Liver (tissue), 9 donors: ENCODE results near the gene ATP4A. TPM values are rescaled to one million over a fixed set of nuclear protein-coding genes. Genes with fewer than 3 reads are reported as not detected.

Source experiments
- DNase-seq: peaks from one replicate; pipeline ENCODE4 v3.0.0-alpha.2; 2017; ENCODE audit warnings: low spot score
- H3K27ac ChIP-seq, 2 donors: one replicate each; pipeline ENCODE4 v1.7.0; 2013; ENCODE audit warnings: inconsistent platforms in 2 of 2, low read length in 2 of 2, control low read depth in 1 of 2, low read depth in 1 of 2, mild to moderate bottlenecking in 1 of 2
- H3K27me3 ChIP-seq, 4 donors: one replicate each; pipeline versions ENCODE4 v1.6.1 to v1.7.0; 2013; ENCODE audit warnings: low read length in 3 of 4, inconsistent platforms in 1 of 4, mild to moderate bottlenecking in 1 of 4, moderate library complexity in 1 of 4; ENCODE audit not compliant: control insufficient read depth in 4 of 4, insufficient read depth in 4 of 4
- H3K36me3 ChIP-seq, 4 donors: one replicate each; pipeline versions ENCODE4 v1.6.1 to v1.7.0; 2013; ENCODE audit warnings: low read length in 3 of 4, mild to moderate bottlenecking in 3 of 4, low read depth in 1 of 4, moderate library complexity in 1 of 4; ENCODE audit not compliant: control insufficient read depth in 4 of 4, insufficient read depth in 3 of 4
- H3K4me1 ChIP-seq, 4 donors: one replicate each; pipeline versions ENCODE4 v1.6.1 to v1.7.0; 2013; ENCODE audit warnings: low read length in 3 of 4, mild to moderate bottlenecking in 3 of 4, moderate library complexity in 1 of 4; ENCODE audit not compliant: control insufficient read depth in 4 of 4, insufficient read depth in 4 of 4
- H3K4me3 ChIP-seq, 3 donors: one replicate each; pipeline versions ENCODE4 v1.6.1 to v1.7.0; 2013; ENCODE audit warnings: low read length in 3 of 3, control low read depth in 1 of 3, low read depth in 1 of 3, mild to moderate bottlenecking in 1 of 3
- H3K9ac ChIP-seq, 2 donors: one replicate each; pipeline ENCODE4 v1.7.0; 2013; ENCODE audit warnings: low read length in 2 of 2, mild to moderate bottlenecking in 2 of 2, moderate library complexity in 2 of 2, control low read depth in 1 of 2, low read depth in 1 of 2
- H3K9me3 ChIP-seq, 4 donors: one replicate each; pipeline versions ENCODE4 v1.6.1 to v1.7.0; 2013; ENCODE audit warnings: low read length in 3 of 4; ENCODE audit not compliant: control insufficient read depth in 4 of 4
- ATF3 ChIP-seq: IDR thresholded peaks from 2 replicates; pipeline ENCODE4 v1.6.1; 2016; ENCODE audit warnings: antibody characterized with exemption
- CTCF ChIP-seq: fragments of 150-350 bp; IDR thresholded peaks from 2 replicates; pipeline ENCODE4 v1.5.1; 2017; ENCODE audit warnings: improper control_type of control experiment, low read depth, low read length; ENCODE audit not compliant: missing input control
- EGR1 ChIP-seq, 2 donors: IDR thresholded peaks; 2 replicates each; pipeline ENCODE4 v1.6.1; 2016 to 2018; ENCODE audit warnings: antibody characterized with exemption in 2 of 2, low read depth in 2 of 2
- FOXA1 ChIP-seq: IDR thresholded peaks from 2 replicates; pipeline ENCODE4 v1.6.1; 2016; ENCODE audit warnings: antibody characterized with exemption
- FOXA2 ChIP-seq: IDR thresholded peaks from 2 replicates; pipeline ENCODE4 v1.6.1; 2016; ENCODE audit warnings: antibody characterized with exemption
- GABPA ChIP-seq, 2 donors: IDR thresholded peaks in 1 of 2; conservative IDR thresholded peaks in 1 of 2; 2 replicates each; pipeline ENCODE4 v1.6.1; 2016; ENCODE audit warnings: antibody characterized with exemption in 2 of 2, mild to moderate bottlenecking in 1 of 2, moderate library complexity in 1 of 2
- HNF4G ChIP-seq: IDR thresholded peaks from 2 replicates; pipeline ENCODE4 v1.6.1; 2016; ENCODE audit warnings: antibody characterized with exemption
- JUND ChIP-seq, 2 donors: IDR thresholded peaks; 2 replicates each; pipeline ENCODE4 v1.6.1; 2016; ENCODE audit warnings: antibody characterized with exemption in 2 of 2
- NR2F2 ChIP-seq: IDR thresholded peaks from 2 replicates; pipeline ENCODE4 v1.6.1; 2016; ENCODE audit warnings: antibody characterized with exemption
- REST ChIP-seq: IDR thresholded peaks from 2 replicates; pipeline ENCODE4 v1.6.1; 2016; ENCODE audit warnings: antibody characterized with exemption, mild to moderate bottlenecking
- RXRA ChIP-seq, 2 donors: IDR thresholded peaks; 2 replicates each; pipeline ENCODE4 v1.6.1; 2017 to 2018; ENCODE audit warnings: antibody characterized with exemption in 2 of 2, mild to moderate bottlenecking in 1 of 2
- SP1 ChIP-seq: IDR thresholded peaks from 2 replicates; pipeline ENCODE4 v1.6.1; 2018; ENCODE audit warnings: antibody characterized with exemption, mild to moderate bottlenecking
- TAF1 ChIP-seq: conservative IDR thresholded peaks from 2 replicates; pipeline ENCODE4 v1.6.1; 2016; ENCODE audit warnings: antibody characterized with exemption, mild to moderate bottlenecking
- WGBS: extraction: QIAGEN DNeasy Blood & Tissue Kit; methylation state at CpG from one replicate; pipeline ENCODE4 v1.1.7; 2013; 5-methylcytosine and 5-hydroxymethylcytosine counted together
- polyA plus RNA-seq, 2 donors: library from polyadenylated mRNA; stranded (reverse) in 1 of 2; unstranded in 1 of 2; fragments of 200-250 nt in 1 of 2; fragments of >200 nt in 1 of 2; fragmentation: Nextera tagmentation in 1 of 2; extraction: Ambion mirVana in 1 of 2; gene quantifications; one replicate each; pipeline versions ENCODE4 v1.2.1 to v1.2.3, GENCODE V29; 2013 to 2015
- total RNA-seq, 2 donors: library from RNA; depleted of rRNA; stranded (reverse); fragments of >200 nt; gene quantifications; one replicate each; pipeline ENCODE4 v1.2.3, GENCODE V29; 2014
- TF ChIP-seq, protein P1 (sequence below): IDR thresholded peaks from 2 replicates; pipeline ENCODE4 v1.6.1; 2016; ENCODE audit warnings: antibody characterized with exemption
- donor health status: healthy.
- donor health status: healthy.
- donor health status: healthy.
- donor health status: healthy.
- donor health status: healthy.

The ATP4A gene
- total and polyA plus RNA-seq, 4 donors: not detected

DNA sequence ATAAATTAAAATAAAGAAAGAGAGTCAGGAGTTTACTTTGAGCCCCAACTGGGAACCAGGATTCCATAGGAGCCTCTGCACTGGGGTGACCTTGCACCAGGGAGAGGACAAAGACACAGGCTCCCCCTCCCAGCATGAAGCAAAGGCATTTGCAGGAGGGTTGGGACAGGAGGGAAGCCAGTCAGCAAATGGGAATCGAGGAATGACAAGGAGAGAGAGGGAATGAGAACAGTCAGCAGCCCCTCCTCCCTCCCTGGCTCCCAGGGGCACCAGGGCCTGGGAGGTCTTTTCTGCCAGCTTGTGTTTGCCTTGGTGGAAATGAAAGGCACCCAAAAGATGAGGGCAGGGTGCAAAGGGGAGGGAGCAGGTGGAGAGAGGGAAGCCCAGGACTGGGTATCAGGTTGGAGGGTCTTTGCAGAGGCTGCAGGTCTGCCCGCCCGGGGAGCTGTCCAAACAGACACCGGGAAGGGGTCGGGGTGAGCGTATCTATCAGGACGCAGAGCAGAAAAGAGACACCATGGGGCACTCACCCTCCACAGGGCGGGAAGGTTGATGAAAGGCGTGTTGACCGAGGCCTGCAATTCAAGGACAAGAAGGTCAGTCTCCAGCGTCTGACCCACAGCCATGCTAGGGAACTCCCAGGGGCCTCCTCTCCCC, 39.1 kb downstream of the ATP4A start:
- no peaks in the 10 kb centered on the region for H3K4me1 ChIP-seq
- TF ChIP-seq HNF4G (no peak), TAF1 (no peak), REST (no peak), NR2F2 (no peak), ATF3 (no peak), JUND (IDR thresholded peaks at IDR 0.05) (no peak), EGR1 (IDR thresholded peaks at IDR 0.05; ENCODE audit: low read depth in 2 of 2) (no peak), GABPA (IDR thresholded peaks at IDR 0.05 in 1 of 2, conservative IDR thresholded peaks at IDR 0.05 in 1 of 2) (no peak)
- no peaks in the 10 kb centered on the region for H3K9me3 ChIP-seq
- H3K4me3 ChIP-seq: no peak overlapping the region
- DNase-seq: no peak
- no peak overlapping the region for H3K27ac ChIP-seq
- H3K9ac ChIP-seq: no peak overlapping the region
- H3K27me3 ChIP-seq: peaks cover 0 to 3% (median 0%) of the 10 kb centered on the region in 4 donors
- 42% methylated on average over 11 of the region's 11 CpGs for WGBS
- H3K36me3 ChIP-seq: no peaks in the 10 kb centered on the region

DNA sequence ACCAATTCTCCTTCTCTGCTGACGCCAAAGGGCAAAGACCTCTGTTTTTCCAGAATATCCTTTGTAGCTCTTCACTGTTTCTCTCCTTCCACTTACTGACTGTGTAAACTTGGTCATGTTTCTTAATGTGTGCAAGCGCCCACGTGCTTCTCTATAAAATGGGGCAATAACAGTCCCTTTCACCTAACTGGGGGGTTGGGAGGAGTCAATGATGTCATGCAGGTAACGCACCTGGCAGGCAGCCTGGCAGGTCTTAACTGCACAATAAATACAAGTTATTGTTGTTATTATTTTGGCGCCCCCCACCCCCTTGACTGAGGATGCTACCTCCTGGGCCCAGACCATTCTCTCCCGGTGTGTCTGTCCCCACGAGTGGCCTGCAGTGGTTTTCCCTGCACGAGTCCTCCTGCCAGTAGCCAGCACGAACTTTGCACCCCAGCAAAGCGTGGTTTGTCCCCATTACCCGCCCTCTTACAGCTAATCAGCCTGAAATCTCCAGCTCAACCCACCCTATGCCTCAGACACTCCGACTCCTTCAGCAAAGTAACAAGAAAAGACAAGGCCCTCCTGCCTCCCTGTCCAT, 40.6 kb downstream of the ATP4A start:
- WGBS: 73% methylated on average over 12 of the region's 12 CpGs
- Histone ChIP-seq H3K27ac (no peak overlapping the region), H3K9me3 (no peaks in the 10 kb centered on the region), H3K9ac (no peak overlapping the region), H3K36me3 (no peaks in the 10 kb centered on the region), H3K4me3 (no peak overlapping the region), H3K4me1 (no peaks in the 10 kb centered on the region), H3K27me3 (peaks cover 0 to 3% (median 0%) of the 10 kb centered on the region in 4 donors)
- no peak for DNase-seq
- no peak for TF ChIP-seq SP1
- no peak for TF ChIP-seq RXRA (IDR thresholded peaks at IDR 0.05)
- TF ChIP-seq CTCF: no peak
- TF ChIP-seq GABPA (IDR thresholded peaks at IDR 0.05 in 1 of 2, conservative IDR thresholded peaks at IDR 0.05 in 1 of 2): no peak
- no peak for TF ChIP-seq FOXA2
- no peak for TF ChIP-seq HNF4G
- no peak for TF ChIP-seq FOXA1
- TF ChIP-seq, protein P1, sequence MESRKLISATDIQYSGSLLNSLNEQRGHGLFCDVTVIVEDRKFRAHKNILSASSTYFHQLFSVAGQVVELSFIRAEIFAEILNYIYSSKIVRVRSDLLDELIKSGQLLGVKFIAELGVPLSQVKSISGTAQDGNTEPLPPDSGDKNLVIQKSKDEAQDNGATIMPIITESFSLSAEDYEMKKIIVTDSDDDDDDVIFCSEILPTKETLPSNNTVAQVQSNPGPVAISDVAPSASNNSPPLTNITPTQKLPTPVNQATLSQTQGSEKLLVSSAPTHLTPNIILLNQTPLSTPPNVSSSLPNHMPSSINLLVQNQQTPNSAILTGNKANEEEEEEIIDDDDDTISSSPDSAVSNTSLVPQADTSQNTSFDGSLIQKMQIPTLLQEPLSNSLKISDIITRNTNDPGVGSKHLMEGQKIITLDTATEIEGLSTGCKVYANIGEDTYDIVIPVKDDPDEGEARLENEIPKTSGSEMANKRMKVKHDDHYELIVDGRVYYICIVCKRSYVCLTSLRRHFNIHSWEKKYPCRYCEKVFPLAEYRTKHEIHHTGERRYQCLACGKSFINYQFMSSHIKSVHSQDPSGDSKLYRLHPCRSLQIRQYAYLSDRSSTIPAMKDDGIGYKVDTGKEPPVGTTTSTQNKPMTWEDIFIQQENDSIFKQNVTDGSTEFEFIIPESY: no peak
